HepG2 (cell line): Measurements from ENCODE around the gene TBC1D12. TPM values are rescaled to one million over a fixed set of nuclear protein-coding genes. Genes with fewer than 3 reads are reported as not detected.

ENCODE experiments used
- ASH2L ChIP-seq: fragments of 300-600, 200-600 bp; sonication (generic); IDR thresholded peaks from 2 replicates; pipeline ENCODE4 v1.7.0; 2017; ENCODE audit warnings: low read depth, mild to moderate bottlenecking, moderate library complexity, mixed read lengths, low read length; ENCODE audit not compliant: insufficient read length
- MED13 ChIP-seq: sonication (generic); formaldehyde crosslinking; IDR thresholded peaks from 2 replicates; pipeline ENCODE4 v1.5.0; 2020; ENCODE audit warnings: missing genetic modification reagents
- MTF1 ChIP-seq: sonication (generic); formaldehyde crosslinking; IDR thresholded peaks from 2 replicates; pipeline ENCODE4 v1.5.0; 2020; ENCODE audit warnings: missing genetic modification reagents
- NFATC3 ChIP-seq: sonication (generic); formaldehyde crosslinking; IDR thresholded peaks from 2 replicates; pipeline ENCODE4 v1.5.1; 2020; ENCODE audit warnings: mild to moderate bottlenecking, missing genetic modification reagents
- NONO ChIP-seq, 2 experiments: fragments of 450-650 bp in 1 of 2; sonication (generic) in 1 of 2; formaldehyde crosslinking in 1 of 2; IDR thresholded peaks in 1 of 2; conservative IDR thresholded peaks in 1 of 2; 2 replicates each; pipeline versions ENCODE4 v1.6.1 to v1.8.0; 2017 to 2022; ENCODE audit warnings: mild to moderate bottlenecking in 1 of 2, missing genetic modification reagents in 1 of 2, moderate library complexity in 1 of 2
- NR2C2 ChIP-seq: sonication (generic); formaldehyde crosslinking; IDR thresholded peaks from 2 replicates; pipeline ENCODE4 v1.4.0; 2020; ENCODE audit warnings: missing genetic modification reagents, mild to moderate bottlenecking, moderate library complexity, borderline replicate concordance
- PTBP1 ChIP-seq: fragments of 200-400 bp; formaldehyde crosslinking; IDR thresholded peaks from 2 replicates; pipeline ENCODE4 v1.6.1; 2018; ENCODE audit warnings: low read length, low read depth; ENCODE audit not compliant: poor library complexity, severe bottlenecking
- TMF1 ChIP-seq: sonication (generic); formaldehyde crosslinking; IDR thresholded peaks from 2 replicates; pipeline ENCODE4 v1.8.1; 2022; ENCODE audit warnings: low read depth, missing genetic modification reagents
- UBTF ChIP-seq: sonication (generic); formaldehyde crosslinking; IDR thresholded peaks from 2 replicates; pipeline ENCODE4 v1.4.0; 2020; ENCODE audit warnings: mild to moderate bottlenecking, missing genetic modification reagents
- ZBTB7B ChIP-seq: sonication (generic); formaldehyde crosslinking; IDR thresholded peaks from 2 replicates; pipeline ENCODE4 v1.4.0; 2020; ENCODE audit warnings: missing genetic modification reagents
- ZFY ChIP-seq: sonication (generic); formaldehyde crosslinking; IDR thresholded peaks from 2 replicates; pipeline ENCODE4 v1.4.0; 2020; ENCODE audit warnings: missing genetic modification reagents
- ZNF224 ChIP-seq: sonication (generic); formaldehyde crosslinking; IDR thresholded peaks from 2 replicates; pipeline ENCODE4 v1.5.0; 2020; ENCODE audit warnings: mild to moderate bottlenecking, missing genetic modification reagents
- ZNF350 ChIP-seq: sonication (generic); formaldehyde crosslinking; IDR thresholded peaks from 2 replicates; pipeline ENCODE4 v1.4.0; 2020; ENCODE audit warnings: mild to moderate bottlenecking, low read depth, missing genetic modification reagents, borderline replicate concordance
- ZNF430 ChIP-seq: sonication (generic); formaldehyde crosslinking; IDR thresholded peaks from 2 replicates; pipeline ENCODE4 v1.9.0; 2021; ENCODE audit warnings: mild to moderate bottlenecking, missing genetic modification reagents
- ZNF446 ChIP-seq: sonication (generic); formaldehyde crosslinking; IDR thresholded peaks from 2 replicates; pipeline ENCODE4 v1.5.0; 2020; ENCODE audit warnings: mild to moderate bottlenecking, missing genetic modification reagents
- ZNF496 ChIP-seq: sonication (generic); formaldehyde crosslinking; IDR thresholded peaks from 2 replicates; pipeline ENCODE4 v1.8.1; 2023; ENCODE audit warnings: mild to moderate bottlenecking, moderate library complexity, missing genetic modification reagents; ENCODE audit not compliant: insufficient replicate concordance
- ZNF605 ChIP-seq: sonication (generic); formaldehyde crosslinking; IDR thresholded peaks from 2 replicates; pipeline ENCODE4 v1.8.0; 2022; ENCODE audit warnings: mild to moderate bottlenecking, missing genetic modification reagents
- ZNF687 ChIP-seq: sonication (generic); formaldehyde crosslinking; IDR thresholded peaks from 2 replicates; pipeline ENCODE4 v1.5.1; 2020; ENCODE audit warnings: mild to moderate bottlenecking, missing genetic modification reagents, moderate library complexity
- ZNF782 ChIP-seq: sonication (generic); formaldehyde crosslinking; IDR thresholded peaks from 2 replicates; pipeline ENCODE4 v1.4.0; 2020; ENCODE audit warnings: missing genetic modification reagents, mild to moderate bottlenecking, borderline replicate concordance
- ZNF790 ChIP-seq: sonication (generic); formaldehyde crosslinking; IDR thresholded peaks from 2 replicates; pipeline ENCODE4 v1.8.0; 2022; ENCODE audit warnings: missing genetic modification reagents, mild to moderate bottlenecking, borderline replicate concordance
- polyA plus RNA-seq, 8 experiments: library from polyadenylated mRNA; depleted of rRNA in 3 of 8; stranded (reverse) in 7 of 8; unstranded in 1 of 8; fragments of >200 nt; fragmentation: Illumina TruSeq in 4 of 8; extraction: Trizol in 4 of 8; gene quantifications; 2 replicates each; pipeline versions ENCODE4 v1.2.1 to v1.2.3, GENCODE V29; 2011 to 2016; ENCODE audit warnings: low read depth in 4 of 8, missing spikeins in 1 of 8, mixed read lengths in 1 of 8; ENCODE audit not compliant: insufficient read depth in 1 of 8
- total RNA-seq, 5 experiments: library from RNA; depleted of rRNA; stranded (reverse); fragments of >200 nt; fragmentation: Illumina TruSeq; extraction: Trizol; gene quantifications; 2 replicates each; pipeline ENCODE4 v1.2.3, GENCODE V29; 2016; ENCODE audit warnings: low read depth in 1 of 5
- TF ChIP-seq, protein P1 (sequence below): sonication (generic); formaldehyde crosslinking; IDR thresholded peaks from 2 replicates; pipeline ENCODE4 v1.9.0; 2022; ENCODE audit warnings: missing genetic modification reagents, mild to moderate bottlenecking, borderline replicate concordance

Gene TBC1D12
- total and polyA plus RNA-seq, 2 of the 13 experiments (the other 11 are each of a cell fraction or from before 2014, with no cell fraction given) = 5.7 to 6.2 TPM

- TF ChIP-seq ZNF687 (peak; percentile 48; the same call in 1 of the 2 replicates), ZNF496 (CRISPR knock-in tag) (no peak), ZNF350 (CRISPR knock-in tag) (no peak), ZNF430 (CRISPR knock-in tag) (peak; percentile 59; the same call in 1 of the 2 replicates), NONO (IDR thresholded peaks at IDR 0.05) (no peak), NONO (CRISPR knock-in tag; conservative IDR thresholded peaks at IDR 0.05) (0 out of 2 replicates have a peak, but pooled peaks have one; percentile 1), UBTF (CRISPR knock-in tag) (peak; percentile 83), MTF1 (CRISPR knock-in tag) (no peak), ZNF605 (0 out of 2 replicates have a peak, but pooled peaks have one; percentile 3), ZNF782 (peak; percentile 16; the same call in 1 of the 2 replicates), ZFY (CRISPR knock-in tag) (peak; percentile 70; the same call in 1 of the 2 replicates), ZNF446 (CRISPR knock-in tag) (peak; percentile 59; the same call in 1 of the 2 replicates), TMF1 (CRISPR knock-in tag) (peak; percentile 43; the same call in 1 of the 2 replicates), ZNF224 (no peak), MED13 (0 out of 2 replicates have a peak, but pooled peaks have one; percentile 61), ZNF790 (0 out of 2 replicates have a peak, but pooled peaks have one; percentile 46), NFATC3 (CRISPR knock-in tag) (no peak), PTBP1 (peak; percentile 24), ZBTB7B (CRISPR knock-in tag) (0 out of 2 replicates have a peak, but pooled peaks have one; percentile 18), NR2C2 (CRISPR knock-in tag) (0 out of 2 replicates have a peak, but pooled peaks have one; percentile 8), ASH2L (peak; percentile 72)
- TF ChIP-seq, protein P1, sequence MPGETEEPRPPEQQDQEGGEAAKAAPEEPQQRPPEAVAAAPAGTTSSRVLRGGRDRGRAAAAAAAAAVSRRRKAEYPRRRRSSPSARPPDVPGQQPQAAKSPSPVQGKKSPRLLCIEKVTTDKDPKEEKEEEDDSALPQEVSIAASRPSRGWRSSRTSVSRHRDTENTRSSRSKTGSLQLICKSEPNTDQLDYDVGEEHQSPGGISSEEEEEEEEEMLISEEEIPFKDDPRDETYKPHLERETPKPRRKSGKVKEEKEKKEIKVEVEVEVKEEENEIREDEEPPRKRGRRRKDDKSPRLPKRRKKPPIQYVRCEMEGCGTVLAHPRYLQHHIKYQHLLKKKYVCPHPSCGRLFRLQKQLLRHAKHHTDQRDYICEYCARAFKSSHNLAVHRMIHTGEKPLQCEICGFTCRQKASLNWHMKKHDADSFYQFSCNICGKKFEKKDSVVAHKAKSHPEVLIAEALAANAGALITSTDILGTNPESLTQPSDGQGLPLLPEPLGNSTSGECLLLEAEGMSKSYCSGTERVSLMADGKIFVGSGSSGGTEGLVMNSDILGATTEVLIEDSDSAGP (CRISPR knock-in tag) = peak; percentile 6; the same call in 1 of the 2 replicates
These were observed 570 bp downstream of the TBC1D12 start (continued) for GRCh38 chr10:94402843-94403379.
